ENCODE results near the gene NCAPD3.

The NCAPD3 gene

DNA sequence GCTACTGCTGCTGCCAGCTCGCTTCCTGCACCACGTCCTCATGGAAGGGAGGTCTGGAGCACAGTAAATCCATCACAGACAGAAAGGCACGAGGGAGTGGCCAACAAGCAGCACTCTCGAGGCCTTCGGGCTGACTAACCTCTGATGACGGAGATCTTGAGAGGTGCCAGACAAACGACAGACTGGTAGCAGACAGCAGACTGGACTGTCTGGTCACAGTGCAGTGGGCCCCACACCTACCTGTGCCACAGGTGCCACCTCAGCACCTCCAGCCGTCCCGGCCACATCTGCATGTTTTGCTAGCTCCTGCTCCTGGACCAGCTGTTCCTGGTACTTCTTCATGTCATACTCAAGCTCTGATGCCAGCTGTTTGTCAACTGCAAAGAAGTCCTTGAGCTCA, 64.1 kb downstream of the NCAPD3 start:
- Histone ChIP-seq H3K9ac (ENCODE audit: low read length in 2 of 2) (no peak overlapping the region), H3K36me3 (ENCODE audit: control insufficient read depth in 2 of 2, insufficient read depth in 2 of 2, low read length in 2 of 2) (peaks cover 8 to 35% of the 10 kb centered on the region in 2 donors), H3K9me3 (ENCODE audit: control insufficient read depth in 2 of 2, low read length in 2 of 2) (no peaks in the 10 kb centered on the region), H3K4me3 (ENCODE audit: low read length in 2 of 2) (no peak overlapping the region), H3K27ac (ENCODE audit: low read length) (no peak overlapping the region), H3K27me3 (ENCODE audit: control insufficient read depth in 1 of 2, insufficient read depth in 2 of 2, low read length in 2 of 2) (no peaks in the 10 kb centered on the region), H3K4me1 (ENCODE audit: control insufficient read depth, insufficient read depth, low read length) (no peaks in the 10 kb centered on the region)

DNA sequence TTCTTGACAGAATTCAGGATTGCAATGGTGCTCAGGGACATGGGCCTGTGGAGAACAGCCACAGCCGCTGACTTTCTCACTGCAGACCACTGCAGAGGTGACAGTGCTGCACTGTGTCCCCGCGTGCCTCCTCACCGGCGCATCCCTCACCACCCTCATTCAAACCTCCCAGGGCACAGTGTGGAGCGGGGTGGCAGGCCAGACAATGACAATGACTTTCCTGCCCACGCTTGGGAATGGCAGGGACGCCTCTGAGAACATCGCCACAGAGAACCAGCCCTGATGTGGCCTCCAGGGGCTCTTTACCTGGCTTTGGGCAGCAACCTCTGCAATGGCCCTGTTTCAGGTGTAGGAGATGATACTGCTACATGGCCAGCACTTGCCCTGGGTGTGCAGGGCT, 65.7 kb downstream of the NCAPD3 start:
- H3K27ac ChIP-seq (ENCODE audit: low read length), result no peak overlapping the region
- no peak overlapping the region for H3K4me3 ChIP-seq (ENCODE audit: low read length in 2 of 2)
- peaks cover 6 to 42% of the 10 kb centered on the region in 2 donors for H3K36me3 ChIP-seq (ENCODE audit: control insufficient read depth in 2 of 2, insufficient read depth in 2 of 2, low read length in 2 of 2)
- no peaks in the 10 kb centered on the region for H3K27me3 ChIP-seq (ENCODE audit: control insufficient read depth in 1 of 2, insufficient read depth in 2 of 2, low read length in 2 of 2)
- peaks cover under 1% of the 10 kb centered on the region for H3K4me1 ChIP-seq (ENCODE audit: control insufficient read depth, insufficient read depth, low read length)
- no peaks in the 10 kb centered on the region for H3K9me3 ChIP-seq (ENCODE audit: control insufficient read depth in 2 of 2, low read length in 2 of 2)
- no peak overlapping the region for H3K9ac ChIP-seq (ENCODE audit: low read length in 2 of 2)

DNA sequence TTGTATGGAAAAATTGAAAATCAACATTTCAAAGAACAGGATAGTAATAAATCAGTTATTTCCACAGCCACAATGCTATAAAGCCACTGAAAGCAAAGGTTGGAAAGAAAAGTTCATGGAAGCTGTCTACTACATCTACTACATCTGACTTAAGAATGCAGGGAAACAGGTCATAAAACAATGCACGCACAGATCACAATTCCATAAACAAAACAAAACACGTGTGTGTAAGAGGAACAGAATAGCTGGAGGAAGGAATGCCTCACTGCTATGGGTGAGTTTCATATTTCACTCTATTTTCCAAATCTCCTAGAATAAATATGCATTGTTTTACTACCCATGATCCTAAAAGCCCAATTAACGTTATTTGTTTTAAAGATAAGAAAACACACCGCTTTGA, 66.3 kb downstream of the NCAPD3 start:
- Histone ChIP-seq H3K27ac (ENCODE audit: low read length) (no peak overlapping the region), H3K27me3 (ENCODE audit: control insufficient read depth in 1 of 2, insufficient read depth in 2 of 2, low read length in 2 of 2) (no peaks in the 10 kb centered on the region), H3K4me1 (ENCODE audit: control insufficient read depth, insufficient read depth, low read length) (peaks cover 6% of the 10 kb centered on the region), H3K4me3 (ENCODE audit: low read length in 2 of 2) (no peak overlapping the region), H3K36me3 (ENCODE audit: control insufficient read depth in 2 of 2, insufficient read depth in 2 of 2, low read length in 2 of 2) (peaks cover 10 to 42% of the 10 kb centered on the region in 2 donors), H3K9ac (ENCODE audit: low read length in 2 of 2) (no peak overlapping the region), H3K9me3 (ENCODE audit: control insufficient read depth in 2 of 2, low read length in 2 of 2) (no peaks in the 10 kb centered on the region)

DNA sequence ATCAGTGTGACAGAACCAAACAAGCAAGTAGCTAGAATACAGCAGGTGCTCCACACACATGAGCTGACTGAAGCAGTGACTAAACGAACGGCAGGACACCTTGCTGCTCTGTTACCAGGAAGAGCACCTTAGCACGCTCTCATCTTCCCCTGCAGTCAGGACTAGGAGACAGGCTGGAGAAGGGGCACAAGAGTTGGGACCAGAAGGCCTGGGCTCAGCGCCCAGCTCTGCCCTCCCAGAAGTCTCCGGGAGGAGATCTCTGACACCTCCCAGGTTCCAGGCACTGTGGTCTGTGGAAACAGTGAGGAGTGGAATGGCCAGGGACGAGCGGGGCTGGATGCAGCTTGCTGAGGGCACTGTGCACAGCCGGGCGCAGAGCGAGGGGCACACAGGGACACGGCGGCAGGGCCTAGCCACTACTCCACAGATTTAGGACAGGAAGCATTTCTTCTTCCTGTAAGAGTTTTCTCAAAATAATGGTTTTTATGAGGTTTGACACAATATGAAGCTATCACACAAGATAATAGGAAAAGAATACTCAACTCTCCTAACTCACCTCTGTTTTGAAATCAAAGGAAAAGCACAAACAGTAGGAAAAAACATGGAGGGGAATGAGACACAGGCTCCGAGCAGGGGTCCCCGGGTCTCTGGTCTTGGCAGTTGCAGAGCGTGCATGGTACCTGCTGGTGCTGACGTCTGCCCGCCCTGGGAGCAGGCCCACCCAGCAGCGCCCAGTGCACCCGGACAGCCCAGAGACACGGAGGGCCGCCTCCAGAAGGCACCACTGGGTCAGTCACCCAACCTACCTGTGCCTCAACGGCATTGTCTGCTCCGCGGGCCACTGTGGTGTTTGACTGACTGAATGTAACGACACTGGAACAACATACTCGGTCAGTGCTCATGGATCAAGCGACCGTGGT, 67.6 kb downstream of the NCAPD3 start:
- Histone ChIP-seq H3K27me3 (ENCODE audit: control insufficient read depth in 1 of 2, insufficient read depth in 2 of 2, low read length in 2 of 2) (no peaks in the 10 kb centered on the region), H3K9me3 (ENCODE audit: control insufficient read depth in 2 of 2, low read length in 2 of 2) (no peaks in the 10 kb centered on the region), H3K4me1 (ENCODE audit: control insufficient read depth, insufficient read depth, low read length) (peaks cover 6% of the 10 kb centered on the region), H3K36me3 (ENCODE audit: control insufficient read depth in 2 of 2, insufficient read depth in 2 of 2, low read length in 2 of 2) (peaks cover 15 to 42% of the 10 kb centered on the region in 2 donors), H3K4me3 (ENCODE audit: low read length in 2 of 2) (no peak overlapping the region), H3K9ac (ENCODE audit: low read length in 2 of 2) (no peak overlapping the region), H3K27ac (ENCODE audit: low read length) (no peak overlapping the region)

DNA sequence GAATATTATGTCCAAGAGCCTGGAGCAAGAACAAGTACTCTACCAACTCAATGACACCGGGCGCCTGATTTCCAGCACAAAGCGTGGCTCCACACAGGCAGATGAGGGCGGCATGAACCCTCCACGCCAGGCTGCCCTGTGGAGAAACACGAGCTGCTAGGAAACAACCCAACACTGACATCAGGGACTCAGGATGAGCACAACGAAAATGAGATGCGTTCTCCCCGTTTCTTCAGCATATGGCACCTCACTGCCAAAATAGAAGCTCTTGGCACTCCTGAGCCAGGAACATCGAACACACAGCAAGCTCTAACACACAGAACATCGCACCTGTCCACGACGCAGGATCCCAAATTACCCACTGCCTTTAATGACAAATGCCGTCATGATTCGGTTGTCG, 68.3 kb downstream of the NCAPD3 start:
- Histone ChIP-seq H3K36me3 (ENCODE audit: control insufficient read depth in 2 of 2, insufficient read depth in 2 of 2, low read length in 2 of 2) (peaks cover 20 to 41% of the 10 kb centered on the region in 2 donors), H3K4me3 (ENCODE audit: low read length in 2 of 2) (no peak overlapping the region), H3K27me3 (ENCODE audit: control insufficient read depth in 1 of 2, insufficient read depth in 2 of 2, low read length in 2 of 2) (no peaks in the 10 kb centered on the region), H3K9ac (ENCODE audit: low read length in 2 of 2) (no peak overlapping the region), H3K27ac (ENCODE audit: low read length) (no peak overlapping the region), H3K4me1 (ENCODE audit: control insufficient read depth, insufficient read depth, low read length) (peaks cover 11% of the 10 kb centered on the region), H3K9me3 (ENCODE audit: control insufficient read depth in 2 of 2, low read length in 2 of 2) (no peaks in the 10 kb centered on the region)

DNA sequence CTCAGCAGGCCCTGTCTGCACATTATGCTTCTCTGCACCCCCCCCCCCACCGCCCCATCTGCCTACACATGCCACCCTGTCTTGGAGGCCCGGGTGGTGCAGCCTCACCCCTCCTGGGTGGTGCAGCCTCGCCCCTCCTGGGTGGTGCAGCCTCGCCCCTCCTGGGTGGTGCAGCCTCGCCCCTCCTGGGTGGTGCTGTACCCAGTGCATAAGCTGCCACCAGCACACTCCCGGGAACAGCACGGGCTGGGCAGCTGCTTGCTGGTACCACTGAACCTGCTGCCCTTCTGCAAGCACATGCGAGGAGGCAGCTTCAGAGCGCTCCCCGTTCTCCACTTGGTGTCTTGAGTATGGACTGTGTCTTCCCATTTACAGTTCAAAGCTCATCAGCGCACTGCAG, 69.3 kb downstream of the NCAPD3 start:
- Histone ChIP-seq H3K27ac (ENCODE audit: low read length) (no peak overlapping the region), H3K9ac (ENCODE audit: low read length in 2 of 2) (no peak overlapping the region), H3K4me3 (ENCODE audit: low read length in 2 of 2) (no peak overlapping the region), H3K27me3 (ENCODE audit: control insufficient read depth in 1 of 2, insufficient read depth in 2 of 2, low read length in 2 of 2) (no peaks in the 10 kb centered on the region), H3K36me3 (ENCODE audit: control insufficient read depth in 2 of 2, insufficient read depth in 2 of 2, low read length in 2 of 2) (peaks cover 22 to 34% of the 10 kb centered on the region in 2 donors), H3K4me1 (ENCODE audit: control insufficient read depth, insufficient read depth, low read length) (peaks cover 12% of the 10 kb centered on the region), H3K9me3 (ENCODE audit: control insufficient read depth in 2 of 2, low read length in 2 of 2) (no peaks in the 10 kb centered on the region)

DNA sequence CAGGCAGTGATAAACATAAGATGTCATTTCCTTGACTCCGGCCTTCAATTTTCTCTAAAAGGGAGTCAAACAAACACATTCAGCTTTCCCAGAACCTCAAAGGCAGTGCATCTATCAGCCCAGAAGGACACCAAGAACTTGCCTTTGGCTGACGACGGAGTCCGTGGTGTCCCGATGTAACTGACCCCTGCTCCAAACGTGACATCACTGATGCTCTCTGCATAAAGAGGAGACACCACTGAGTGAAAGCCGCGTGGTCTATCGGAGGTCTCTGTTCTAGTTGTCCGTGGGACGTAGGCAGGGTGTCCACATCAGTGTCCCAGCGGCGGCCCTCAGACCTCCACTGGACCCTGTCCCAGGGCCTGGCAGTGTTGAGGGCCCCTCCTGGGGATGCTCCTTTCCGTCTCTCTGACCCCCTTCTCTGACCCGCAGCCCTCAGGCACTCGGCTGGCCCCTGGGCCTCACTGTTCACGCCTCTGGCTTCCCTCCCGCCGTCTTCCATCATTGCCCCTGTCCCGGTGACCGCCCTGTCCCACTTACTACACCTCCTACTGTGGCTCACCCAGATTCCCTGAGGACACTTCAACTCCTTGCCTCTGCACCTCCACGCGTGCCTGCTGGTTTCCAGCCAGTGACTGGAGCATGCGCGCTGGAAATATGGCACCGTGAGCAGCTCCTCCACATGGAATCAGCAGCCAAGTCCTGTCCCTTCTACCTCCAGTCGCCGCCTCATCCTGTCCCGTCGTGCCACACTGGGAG, 70.4 kb downstream of the NCAPD3 start:
- Histone ChIP-seq H3K27ac (ENCODE audit: low read length) (no peak overlapping the region), H3K9me3 (ENCODE audit: control insufficient read depth in 2 of 2, low read length in 2 of 2) (no peaks in the 10 kb centered on the region), H3K4me1 (ENCODE audit: control insufficient read depth, insufficient read depth, low read length) (peaks cover 12% of the 10 kb centered on the region), H3K36me3 (ENCODE audit: control insufficient read depth in 2 of 2, insufficient read depth in 2 of 2, low read length in 2 of 2) (peaks cover 28 to 39% of the 10 kb centered on the region in 2 donors), H3K4me3 (ENCODE audit: low read length in 2 of 2) (no peak overlapping the region), H3K27me3 (ENCODE audit: control insufficient read depth in 1 of 2, insufficient read depth in 2 of 2, low read length in 2 of 2) (no peaks in the 10 kb centered on the region), H3K9ac (ENCODE audit: low read length in 2 of 2) (no peak overlapping the region)

DNA sequence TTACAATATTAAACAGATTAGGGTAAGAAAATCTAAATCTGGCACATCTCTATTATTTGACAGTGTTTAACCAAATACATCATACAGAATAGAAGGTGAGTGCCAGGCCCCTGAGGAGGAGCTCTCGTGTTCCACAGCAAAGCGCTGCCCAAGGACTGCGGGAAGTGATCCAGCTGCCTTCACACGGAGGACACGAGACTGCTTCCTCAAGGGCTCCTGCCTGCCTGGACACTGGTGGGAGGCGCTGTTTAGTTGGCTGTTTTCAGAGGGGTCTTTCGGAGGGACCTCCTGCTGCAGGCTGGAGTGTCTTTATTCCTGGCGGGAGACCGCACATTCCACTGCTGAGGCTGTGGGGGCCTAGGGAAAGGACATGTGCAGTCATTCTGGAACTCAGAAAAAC, 71.1 kb downstream of the NCAPD3 start:
- H3K27me3 ChIP-seq (ENCODE audit: control insufficient read depth in 1 of 2, insufficient read depth in 2 of 2, low read length in 2 of 2), result no peaks in the 10 kb centered on the region
- no peaks in the 10 kb centered on the region for H3K9me3 ChIP-seq (ENCODE audit: control insufficient read depth in 2 of 2, low read length in 2 of 2)
- peaks cover 15% of the 10 kb centered on the region for H3K4me1 ChIP-seq (ENCODE audit: control insufficient read depth, insufficient read depth, low read length)
- H3K36me3 ChIP-seq (ENCODE audit: control insufficient read depth in 2 of 2, insufficient read depth in 2 of 2, low read length in 2 of 2), result peaks cover 28 to 33% of the 10 kb centered on the region in 2 donors
- H3K4me3 ChIP-seq (ENCODE audit: low read length in 2 of 2), result no peak overlapping the region
- no peak overlapping the region for H3K27ac ChIP-seq (ENCODE audit: low read length)
- H3K9ac ChIP-seq (ENCODE audit: low read length in 2 of 2), result no peak overlapping the region

DNA sequence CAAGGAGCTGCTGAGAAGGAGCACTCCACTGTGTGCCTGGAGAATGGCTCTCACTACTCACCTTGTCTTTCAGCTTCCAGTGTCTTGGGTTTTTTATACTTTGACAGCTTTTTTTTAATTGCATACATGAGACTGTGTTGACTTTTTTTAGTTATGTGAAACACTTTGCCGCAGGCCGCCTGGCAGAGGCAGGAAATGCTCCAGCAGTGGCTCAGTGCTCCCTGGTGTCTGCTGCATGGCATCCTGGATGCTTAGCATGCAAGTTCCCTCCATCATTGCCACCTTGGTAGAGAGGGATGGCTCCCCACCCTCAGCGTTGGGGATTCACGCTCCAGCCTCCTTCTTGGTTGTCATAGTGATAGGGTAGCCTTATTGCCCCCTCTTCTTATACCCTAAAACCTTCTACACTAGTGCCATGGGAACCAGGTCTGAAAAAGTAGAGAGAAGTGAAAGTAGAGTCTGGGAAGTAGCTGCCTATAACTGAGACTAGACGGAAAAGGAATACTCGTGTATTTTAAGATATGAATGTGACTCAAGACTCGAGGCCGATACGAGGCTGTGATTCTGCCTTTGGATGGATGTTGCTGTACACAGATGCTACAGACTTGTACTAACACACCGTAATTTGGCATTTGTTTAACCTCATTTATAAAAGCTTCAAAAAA, 72.6 kb downstream of the NCAPD3 start:
- H3K27me3 ChIP-seq (ENCODE audit: control insufficient read depth in 1 of 2, insufficient read depth in 2 of 2, low read length in 2 of 2), result no peaks in the 10 kb centered on the region
- peak overlapping the region; percentile 58 for H3K27ac ChIP-seq (ENCODE audit: low read length)
- no peak overlapping the region for H3K9ac ChIP-seq (ENCODE audit: low read length in 2 of 2)
- H3K9me3 ChIP-seq (ENCODE audit: control insufficient read depth in 2 of 2, low read length in 2 of 2), result no peaks in the 10 kb centered on the region
- H3K36me3 ChIP-seq (ENCODE audit: control insufficient read depth in 2 of 2, insufficient read depth in 2 of 2, low read length in 2 of 2), result peaks cover 32 to 34% of the 10 kb centered on the region in 2 donors
- H3K4me1 ChIP-seq (ENCODE audit: control insufficient read depth, insufficient read depth, low read length), result peaks cover 17% of the 10 kb centered on the region
- H3K4me3 ChIP-seq (ENCODE audit: low read length in 2 of 2), result no peak overlapping the region

DNA sequence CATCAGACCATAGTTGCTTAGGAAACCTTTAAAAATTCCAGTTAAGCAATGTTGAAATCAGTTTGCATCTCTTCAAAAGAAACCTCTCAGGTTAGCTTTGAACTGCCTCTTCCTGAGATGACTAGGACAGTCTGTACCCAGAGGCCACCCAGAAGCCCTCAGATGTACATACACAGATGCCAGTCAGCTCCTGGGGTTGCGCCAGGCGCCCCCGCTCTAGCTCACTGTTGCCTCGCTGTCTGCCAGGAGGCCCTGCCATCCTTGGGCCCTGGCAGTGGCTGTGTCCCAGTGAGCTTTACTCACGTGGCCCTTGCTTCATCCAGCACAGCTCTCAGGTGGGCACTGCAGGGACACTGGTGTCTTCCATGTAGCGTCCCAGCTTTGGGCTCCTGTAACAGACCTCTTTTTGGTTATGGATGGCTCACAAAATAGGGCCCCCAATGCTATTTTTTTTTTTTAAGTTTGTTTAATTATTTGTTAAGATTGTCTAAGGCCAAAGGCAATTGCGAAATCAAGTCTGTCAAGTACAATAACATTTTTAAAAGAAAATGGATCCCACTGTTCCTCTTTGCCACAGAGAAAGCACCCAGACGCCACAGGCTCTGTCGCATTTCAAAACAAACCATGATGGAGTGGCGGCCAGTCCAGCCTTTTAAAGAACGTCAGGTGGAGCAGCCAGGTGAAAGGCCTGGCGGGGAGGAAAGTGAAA, 73.4 kb downstream of the NCAPD3 start:
- no peak overlapping the region for H3K4me3 ChIP-seq (ENCODE audit: low read length in 2 of 2)
- no peak overlapping the region for H3K9ac ChIP-seq (ENCODE audit: low read length in 2 of 2)
- H3K9me3 ChIP-seq (ENCODE audit: control insufficient read depth in 2 of 2, low read length in 2 of 2), result no peaks in the 10 kb centered on the region
- H3K36me3 ChIP-seq (ENCODE audit: control insufficient read depth in 2 of 2, insufficient read depth in 2 of 2, low read length in 2 of 2), result peaks cover 36 to 37% of the 10 kb centered on the region in 2 donors
- peak overlapping the region; percentile 58 for H3K27ac ChIP-seq (ENCODE audit: low read length)
- peaks cover 17% of the 10 kb centered on the region for H3K4me1 ChIP-seq (ENCODE audit: control insufficient read depth, insufficient read depth, low read length)
- H3K27me3 ChIP-seq (ENCODE audit: control insufficient read depth in 1 of 2, insufficient read depth in 2 of 2, low read length in 2 of 2), result no peaks in the 10 kb centered on the region

Measured in stomach smooth muscle (tissue), 2 donors.